LNCaP clone FGC (cell line): ENCODE measurements around the gene KDM6A.
"Not testable (repeated sequence)": the region's sequence is repeated elsewhere in the genome, so short reads cannot be mapped to it uniquely, and the experiment has no call there.

ENCODE experiments used
- DNase-seq: peaks from one replicate; pipeline ENCODE4 v3.0.0-alpha.2; 2011; ENCODE audit warnings: low read depth
- H3K4me3 ChIP-seq: 2 replicates; pipeline ENCODE4 v1.5.1; 2011; ENCODE audit warnings: mild to moderate bottlenecking, low read depth, low read length, control low read depth
- TF ChIP-seq, protein P1 (sequence below): IDR thresholded peaks from 2 replicates; pipeline ENCODE4 v1.5.1; 2012; ENCODE audit warnings: mild to moderate bottlenecking; ENCODE audit not compliant: control insufficient read depth, insufficient read depth; ENCODE audit errors: extremely low read depth

Gene KDM6A

DNA sequence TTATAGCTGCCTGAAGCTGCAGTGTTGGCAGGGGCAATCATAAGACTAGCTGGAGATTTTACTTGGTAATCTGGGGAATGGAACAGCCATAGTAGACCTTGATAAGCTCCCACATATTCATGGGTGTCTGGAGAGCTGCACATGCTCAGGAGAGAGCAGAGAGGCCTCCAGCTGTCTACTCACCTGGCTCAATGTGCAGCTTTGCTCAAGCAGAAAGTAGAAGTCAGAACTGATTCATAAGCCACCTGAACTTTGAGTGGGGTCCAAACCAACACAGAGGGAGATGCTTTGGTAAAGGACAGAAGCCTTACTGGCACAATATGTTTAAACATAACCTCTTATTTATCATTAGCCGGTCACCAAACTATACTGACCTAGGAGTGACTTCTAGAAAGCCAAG lies 54.4 kb downstream of the KDM6A start:
- TF ChIP-seq, protein P1, sequence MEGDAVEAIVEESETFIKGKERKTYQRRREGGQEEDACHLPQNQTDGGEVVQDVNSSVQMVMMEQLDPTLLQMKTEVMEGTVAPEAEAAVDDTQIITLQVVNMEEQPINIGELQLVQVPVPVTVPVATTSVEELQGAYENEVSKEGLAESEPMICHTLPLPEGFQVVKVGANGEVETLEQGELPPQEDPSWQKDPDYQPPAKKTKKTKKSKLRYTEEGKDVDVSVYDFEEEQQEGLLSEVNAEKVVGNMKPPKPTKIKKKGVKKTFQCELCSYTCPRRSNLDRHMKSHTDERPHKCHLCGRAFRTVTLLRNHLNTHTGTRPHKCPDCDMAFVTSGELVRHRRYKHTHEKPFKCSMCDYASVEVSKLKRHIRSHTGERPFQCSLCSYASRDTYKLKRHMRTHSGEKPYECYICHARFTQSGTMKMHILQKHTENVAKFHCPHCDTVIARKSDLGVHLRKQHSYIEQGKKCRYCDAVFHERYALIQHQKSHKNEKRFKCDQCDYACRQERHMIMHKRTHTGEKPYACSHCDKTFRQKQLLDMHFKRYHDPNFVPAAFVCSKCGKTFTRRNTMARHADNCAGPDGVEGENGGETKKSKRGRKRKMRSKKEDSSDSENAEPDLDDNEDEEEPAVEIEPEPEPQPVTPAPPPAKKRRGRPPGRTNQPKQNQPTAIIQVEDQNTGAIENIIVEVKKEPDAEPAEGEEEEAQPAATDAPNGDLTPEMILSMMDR, result no peak
- no peak overlapping the region for H3K4me3 ChIP-seq
- DNase-seq, result no peak

DNA sequence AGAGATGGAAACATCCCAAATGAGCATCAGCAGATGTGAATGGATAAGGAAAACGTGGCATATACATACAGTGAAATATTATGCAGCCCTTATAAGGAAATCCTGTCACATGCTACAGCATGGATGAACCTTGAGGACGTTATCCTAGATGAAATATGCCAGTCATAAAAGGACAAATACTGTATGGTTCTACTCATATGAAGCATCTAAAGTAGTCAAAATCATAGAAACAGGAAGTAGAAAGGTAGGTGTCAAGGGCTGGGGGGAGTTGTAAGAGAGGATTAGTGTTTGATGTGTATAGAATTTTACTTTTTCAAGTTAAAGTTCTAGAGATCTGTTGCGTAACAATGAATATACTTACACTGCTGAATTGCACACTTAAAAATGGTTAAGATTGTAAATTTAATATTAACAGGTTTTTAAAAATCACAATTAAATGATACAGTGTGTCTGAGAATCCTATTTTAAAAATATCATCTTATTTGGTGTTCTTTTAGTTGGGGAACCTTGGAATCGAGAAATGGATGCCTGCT lies 58.5 kb downstream of the KDM6A start:
- TF ChIP-seq, protein P1, result no peak
- DNase-seq, result no peak
- H3K4me3 ChIP-seq, result no peak overlapping the region

DNA sequence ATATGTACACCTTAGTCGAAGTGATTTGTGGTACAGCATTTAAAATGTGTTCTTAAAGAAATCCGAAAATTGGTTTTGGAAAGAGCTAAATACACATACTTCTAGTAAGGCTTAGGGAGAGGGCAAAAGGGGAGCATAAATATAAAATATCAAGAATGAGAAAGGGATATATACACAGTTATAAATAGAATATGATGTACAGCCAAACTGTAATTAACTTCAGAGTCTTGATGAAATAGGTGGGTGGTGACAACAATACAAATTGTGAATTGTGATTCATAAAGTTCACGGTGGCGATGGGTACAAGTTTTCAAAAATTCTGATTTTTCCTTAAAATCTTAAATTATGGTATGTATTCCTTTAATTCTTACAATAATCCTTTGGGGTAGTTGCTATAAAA lies 62.2 kb downstream of the KDM6A start:
- TF ChIP-seq, protein P1, result no peak
- DNase-seq, result no peak

DNA sequence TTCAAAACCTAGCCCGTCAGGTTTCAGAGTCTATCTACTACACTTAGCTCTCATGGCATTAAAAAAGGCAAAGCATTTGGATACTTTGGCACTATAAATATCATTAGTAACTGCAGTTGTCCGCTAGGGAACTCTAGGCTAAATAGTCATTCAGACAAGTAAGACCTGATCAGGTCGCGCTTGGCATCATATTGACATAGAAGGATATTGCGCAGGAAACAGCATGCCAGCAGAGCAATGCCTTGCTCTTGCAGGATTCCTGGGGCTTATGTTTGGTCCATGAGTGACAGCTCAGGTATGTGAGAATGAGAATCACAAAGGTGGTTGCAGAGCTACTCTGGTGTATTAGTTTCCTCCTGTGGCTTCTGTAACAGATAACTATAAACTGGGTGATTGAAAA lies 62.7 kb downstream of the KDM6A start:
- TF ChIP-seq, protein P1, result no peak
- no peak overlapping the region for H3K4me3 ChIP-seq
- DNase-seq, result peak; percentile 51

More for the DNA sequence above, 62.2 kb downstream of the KDM6A start:
- no peak overlapping the region for H3K4me3 ChIP-seq

DNA sequence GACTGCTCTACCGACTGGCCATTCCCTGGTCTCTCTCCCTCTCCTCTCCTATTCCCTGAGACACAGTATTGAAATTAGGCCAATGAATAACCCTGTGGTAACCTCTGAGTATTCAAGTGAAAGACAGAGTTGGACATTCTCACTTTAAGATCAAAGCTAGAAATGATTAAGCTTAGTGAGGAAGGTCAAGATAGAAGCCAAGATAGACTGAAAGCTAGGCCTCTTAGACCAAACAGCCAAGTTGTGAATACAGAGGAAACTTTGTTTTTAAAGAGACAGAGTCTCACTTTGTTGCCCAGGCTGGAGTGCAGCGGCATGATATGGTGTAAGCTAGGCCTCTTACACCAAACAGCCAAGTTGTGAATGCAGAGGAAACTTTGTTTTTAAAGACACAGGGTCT lies 64.6 kb downstream of the KDM6A start:
- TF ChIP-seq, protein P1, result no peak
- H3K4me3 ChIP-seq, result no peak overlapping the region
- DNase-seq, result no peak

DNA sequence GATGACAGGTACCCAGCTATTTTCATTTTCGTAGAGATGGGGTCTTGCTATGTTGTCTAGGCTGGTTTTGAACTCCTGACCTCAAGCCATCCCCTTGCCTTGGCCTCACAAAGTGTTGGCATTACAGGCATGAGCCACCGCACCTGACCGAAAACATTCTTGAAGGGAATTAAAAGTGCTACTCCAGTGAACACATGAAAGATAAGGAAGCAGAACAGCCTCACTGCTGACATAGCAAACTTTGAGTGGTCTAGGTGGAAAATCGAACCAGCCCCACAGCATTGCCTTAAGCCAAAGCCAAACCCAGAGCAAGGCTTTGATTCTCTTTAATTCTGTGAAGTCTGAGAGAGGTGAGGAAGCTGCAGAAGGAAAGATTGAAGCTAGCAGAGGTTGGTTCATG lies 65.1 kb downstream of the KDM6A start:
- TF ChIP-seq, protein P1, result no peak
- no peak for DNase-seq
- H3K4me3 ChIP-seq, result no peak overlapping the region

DNA sequence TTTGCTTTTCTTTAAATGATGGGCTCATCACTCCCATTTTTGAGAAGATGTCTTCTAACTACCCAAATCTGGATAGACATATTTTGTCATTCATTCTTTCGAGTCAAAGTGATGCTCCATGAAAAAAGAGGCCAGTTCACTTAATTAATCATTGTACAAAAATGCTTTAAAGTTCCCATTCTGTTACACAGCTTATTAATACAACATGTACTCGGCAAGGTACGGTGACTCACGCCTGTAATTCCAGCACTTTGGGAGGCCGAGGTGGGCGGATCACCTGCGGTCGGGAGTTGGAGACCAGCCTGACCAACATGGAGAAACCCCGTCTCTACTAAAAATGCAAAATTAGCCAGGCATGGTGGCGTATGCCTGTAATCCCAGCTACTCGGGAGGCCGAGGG lies 67.6 kb downstream of the KDM6A start:
- not testable (repeated sequence) for H3K4me3 ChIP-seq, DNase-seq
